SK-N-SH (cell line): ENCODE measurements around the gene SAT2. TPM values are rescaled to one million over a fixed set of nuclear protein-coding genes. Genes with fewer than 3 reads are reported as not detected.

ENCODE experiments used
- CTCF ChIA-PET: fragments of 300-600, 350-600 bp; formaldehyde crosslinking; extraction: SDS; loops from one replicate; lab custom pipeline; 2021; lab: Yijun Ruan, JAX
- POLR2A ChIA-PET: fragments of 350-600 bp; sonication (Branson Sonifier 250); formaldehyde crosslinking; extraction: SDS; loops from one replicate; lab custom pipeline; 2020; ENCODE audit warnings: antibody characterized with exemption, inconsistent platforms; lab: Yijun Ruan, JAX
- DNase-seq: peaks from one replicate; pipeline ENCODE4 v3.0.0; 2012
- H2AFZ ChIP-seq: fragments of 200-600 bp; sonication (generic); 2 replicates; pipeline ENCODE4 v1.8.1; 2016; ENCODE audit warnings: antibody characterized with exemption, mild to moderate bottlenecking, low read depth
- H3F3A ChIP-seq: fragments of 200-600 bp; sonication (generic); replicated peaks from 2 replicates; pipeline ENCODE3; 2016; ENCODE audit warnings: antibody characterized with exemption, mild to moderate bottlenecking; ENCODE audit not compliant: insufficient read depth
- H3K27ac ChIP-seq, 2 experiments: fragments of 200-500 bp in 1 of 2; fragments of 200-600 bp in 1 of 2; sonication (Bioruptor generic) in 1 of 2; sonication (generic), shearing (Covaris generic) in 1 of 2; 2 replicates each; pipeline versions ENCODE4 v1.5.1 to v1.6.1; 2014 to 2016; ENCODE audit warnings: low read depth in 2 of 2, inconsistent platforms in 1 of 2, low read length in 1 of 2, mild to moderate bottlenecking in 1 of 2, mixed read lengths in 1 of 2
- H3K27me3 ChIP-seq: fragments of 200-600 bp; sonication (generic), shearing (Covaris generic); 2 replicates; pipeline ENCODE4 v1.6.1; 2016; ENCODE audit warnings: mixed run types; ENCODE audit not compliant: insufficient read depth
- H3K36me3 ChIP-seq, 2 experiments: fragments of 200-500 bp in 1 of 2; fragments of 200-600 bp in 1 of 2; sonication (Bioruptor generic) in 1 of 2; sonication (generic) in 1 of 2; replicated peaks in 1 of 2; 2 replicates each; pipeline versions ENCODE3 to v1.5.1; 2014 to 2016; ENCODE audit warnings: low read length in 1 of 2, mild to moderate bottlenecking in 1 of 2; ENCODE audit not compliant: insufficient read depth in 2 of 2, control insufficient read depth in 1 of 2
- H3K4me1 ChIP-seq, 2 experiments: fragments of 200-500 bp in 1 of 2; fragments of 200-600 bp in 1 of 2; sonication (Bioruptor generic) in 1 of 2; sonication (generic), shearing (Covaris generic) in 1 of 2; 2 replicates each; pipeline versions ENCODE4 v1.5.1 to v1.6.1; 2014 to 2016; ENCODE audit warnings: low read depth in 1 of 2, low read length in 1 of 2, mixed run types in 1 of 2; ENCODE audit not compliant: insufficient read depth in 2 of 2, control insufficient read depth in 1 of 2
- H3K4me2 ChIP-seq: fragments of 200-600 bp; sonication (generic), shearing (Covaris generic); 2 replicates; pipeline ENCODE4 v1.6.1; 2017; ENCODE audit warnings: mixed run types
- H3K4me3 ChIP-seq, 2 experiments: fragments of 200-500 bp in 1 of 2; fragments of 200-600 bp in 1 of 2; sonication (Bioruptor generic) in 1 of 2; sonication (generic), shearing (Covaris generic) in 1 of 2; 2 replicates each; pipeline versions ENCODE4 v1.5.1 to v1.8.1; 2014 to 2016; ENCODE audit warnings: low read depth in 2 of 2, inconsistent platforms in 1 of 2, low read length in 1 of 2, mild to moderate bottlenecking in 1 of 2, mixed read lengths in 1 of 2, moderate library complexity in 1 of 2
- H3K79me2 ChIP-seq: fragments of 200-600 bp; sonication (generic); 2 replicates; pipeline ENCODE4 v1.8.1; 2017; ENCODE audit warnings: mild to moderate bottlenecking; ENCODE audit not compliant: insufficient read depth
- H3K9ac ChIP-seq: fragments of 200-600 bp; sonication (generic); 2 replicates; pipeline ENCODE4 v1.6.1; 2017; ENCODE audit warnings: mixed run types
- H3K9me2 ChIP-seq: fragments of 200-600 bp; sonication (generic); 2 replicates; pipeline ENCODE4 v1.6.1; 2017; ENCODE audit warnings: mixed run types
- H3K9me3 ChIP-seq: fragments of 200-600 bp; sonication (generic); 2 replicates; pipeline ENCODE4 v1.6.1; 2017; ENCODE audit warnings: mixed run types, mild to moderate bottlenecking, moderate library complexity
- H4K20me1 ChIP-seq: fragments of 200-600 bp; sonication (generic); 2 replicates; pipeline ENCODE4 v1.6.1; 2017; ENCODE audit warnings: mild to moderate bottlenecking, mixed run types; ENCODE audit not compliant: insufficient read depth
- FOSL2 ChIP-seq: IDR thresholded peaks from 2 replicates; pipeline ENCODE4 v1.4.0; 2012; ENCODE audit warnings: low read depth, mild to moderate bottlenecking, moderate library complexity, borderline replicate concordance
- FOXM1 ChIP-seq: IDR thresholded peaks from 2 replicates; pipeline ENCODE4 v1.4.0; 2012; ENCODE audit warnings: low read depth, mild to moderate bottlenecking
- GABPA ChIP-seq: IDR thresholded peaks from 2 replicates; pipeline ENCODE4 v1.4.0; 2012; ENCODE audit warnings: low read depth, mild to moderate bottlenecking
- JUND ChIP-seq: IDR thresholded peaks from 2 replicates; pipeline ENCODE4 v1.4.0; 2012
- NFIC ChIP-seq: IDR thresholded peaks from 2 replicates; pipeline ENCODE4 v1.4.0; 2012; ENCODE audit warnings: borderline replicate concordance
- RCOR1 ChIP-seq: fragments of 150-350 bp; IDR thresholded peaks from 2 replicates; pipeline ENCODE4 v1.6.1; 2017; ENCODE audit warnings: antibody characterized with exemption, low read length
- RXRA ChIP-seq: IDR thresholded peaks from 2 replicates; pipeline ENCODE4 v1.4.0; 2012; ENCODE audit warnings: low read depth, mild to moderate bottlenecking, borderline replicate concordance
- SIN3A ChIP-seq: IDR thresholded peaks from 2 replicates; pipeline ENCODE4 v1.6.1; 2012; ENCODE audit warnings: low read depth, mild to moderate bottlenecking, low read length, moderate library complexity, borderline replicate concordance
- WGBS: methylation state at CpG from one replicate; pipeline ENCODE4 v1.1.6; 2017; ENCODE audit warnings: low lambda C conversion rate; 5-methylcytosine and 5-hydroxymethylcytosine counted together
- polyA plus RNA-seq, 3 experiments: library from polyadenylated mRNA; depleted of rRNA; stranded (reverse); fragments of >200 nt; gene quantifications; 2 replicates each; pipeline ENCODE4 v1.2.3, GENCODE V29; 2012
- TF ChIP-seq, protein P1 (sequence below): IDR thresholded peaks from 2 replicates; pipeline ENCODE4 v1.4.0; 2012; ENCODE audit warnings: low read depth, borderline replicate concordance

Gene SAT2
- polyA plus RNA-seq, 1 of the 3 experiments (the other 2 are of a cell fraction): 43.1 TPM

DNA sequence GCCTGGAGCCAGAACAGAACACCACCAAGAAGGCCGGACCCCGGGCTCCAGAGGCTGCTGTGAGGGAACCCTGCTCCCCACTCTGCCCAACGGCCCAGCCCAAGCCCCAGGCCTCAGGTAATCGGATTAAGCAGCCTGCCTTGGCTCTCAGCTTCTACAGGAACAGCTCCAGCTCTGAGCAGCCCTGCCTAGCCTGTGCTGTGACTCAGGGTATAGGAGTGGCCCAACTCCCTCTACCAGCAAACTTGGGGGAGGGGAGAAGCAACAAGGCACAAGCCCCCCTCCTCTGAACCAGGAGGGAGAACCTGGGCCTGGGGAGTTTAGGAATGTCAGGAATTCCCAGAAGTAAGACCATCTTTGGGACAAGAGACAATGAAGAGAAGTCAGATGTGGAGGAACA is 36.9 kb downstream of the SAT2 start:
- Histone ChIP-seq H3K36me3 (peaks cover 34 to 67% of the 10 kb centered on the region in 2 experiments), H3K9me3 (no peaks in the 10 kb centered on the region), H3K27me3 (no peaks in the 10 kb centered on the region), H4K20me1 (no peaks in the 10 kb centered on the region), H3K4me2 (peak overlapping the region; percentile 48; the same call in 1 of the 2 replicates), H2AFZ (no peak overlapping the region), H3F3A (peaks cover 53% of the 10 kb centered on the region), H3K4me1 (peaks cover 17 to 32% of the 10 kb centered on the region in 2 experiments), H3K9ac (peak overlapping the region; percentile 31; the same call in 1 of the 2 replicates), H3K79me2 (peaks cover 14% of the 10 kb centered on the region), H3K9me2 (no peaks in the 10 kb centered on the region), H3K27ac (peak overlapping the region; percentile 47 to 63), H3K4me3 (no peak overlapping the region)
- DNase-seq: peak; percentile 57
- WGBS: 46% methylated on average over 4 of the region's 4 CpGs
- TF ChIP-seq FOSL2: peak; percentile 56; the same call in 1 of the 2 replicates
- TF ChIP-seq NFIC: no peak
- TF ChIP-seq RXRA: no peak
- peak; percentile 70; the same call in 1 of the 2 replicates for TF ChIP-seq SIN3A
- ChIA-PET POLR2A (interaction anchor here (0.6 to 3.5 kb wide), 2 partner anchors 25 to 95 kb away, joined by 7 to 23 read pairs; partner anchors contain the start of genes TP53 and WRAP53), CTCF (interaction anchor here (0.6 to 3.4 kb wide), 6 partner anchors 11 to 236 kb away, joined by 4 to 22 read pairs (median 17); partner anchors contain the start of genes TMEM95, TP53 and WRAP53)

DNA sequence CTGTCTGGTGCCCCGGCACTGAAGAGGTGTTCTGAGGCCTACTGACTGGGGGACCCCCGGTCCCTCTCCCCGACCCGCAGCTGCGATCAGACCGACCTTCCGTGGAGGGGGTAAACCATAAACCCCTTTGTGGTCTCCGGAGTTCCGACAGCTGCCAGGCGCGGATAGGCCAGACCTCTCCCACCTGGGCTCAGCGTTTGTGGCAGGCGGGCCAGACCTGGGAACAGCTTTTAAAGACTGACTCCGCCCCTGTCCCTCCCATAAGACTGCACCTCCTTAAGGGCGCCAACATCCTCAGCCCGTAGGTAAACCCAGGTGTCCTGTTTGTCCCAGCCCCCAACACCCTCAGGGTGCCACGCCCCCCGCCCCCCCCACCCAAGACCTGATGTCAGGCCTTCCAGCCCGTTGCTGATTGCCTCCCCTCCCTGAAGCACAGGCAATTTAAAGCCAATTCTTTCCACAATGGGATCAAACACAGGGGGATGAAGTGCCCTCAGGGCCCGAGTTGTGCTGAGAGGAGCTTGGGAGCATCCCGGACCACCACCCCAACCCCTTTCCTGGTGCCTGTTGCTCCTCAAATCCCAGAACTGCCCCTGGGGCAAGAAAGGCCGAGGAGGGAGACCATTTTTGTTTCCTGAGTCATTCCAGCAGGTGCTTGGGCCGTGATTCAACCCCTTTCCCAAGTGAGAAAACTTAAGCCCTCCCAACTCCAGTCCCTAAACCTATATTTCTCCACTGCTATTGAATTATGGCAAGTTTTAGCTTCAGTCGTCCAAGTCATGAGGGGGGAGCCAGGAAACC is 37.5 kb downstream of the SAT2 start, which contains the start of gene SOX15:
SOX15 (minus strand) TSS at position 204 of the 801 bp plus-strand sequence. CDS start 418 bp downstream, outside the sequence.
- H3K9me2 ChIP-seq: no peaks in the 10 kb centered on the region
- POLR2A ChIA-PET: interaction anchor here (0.9 to 3.5 kb wide), 4 partner anchors 11 to 96 kb away, joined by 3 to 23 read pairs (median 4); partner anchors contain the start of genes CD68, FXR2, TP53 and WRAP53
- peak within 1 kb of the TSS; percentile 31; the same call in 1 of the 2 replicates for H3K9ac ChIP-seq
- no peaks in the 10 kb centered on the region for H3K9me3 ChIP-seq
- CTCF ChIA-PET: interaction anchor here (0.6 to 3.4 kb wide), 28 partner anchors 10 to 244 kb away, joined by 3 to 22 read pairs (median 6); partner anchors contain the start of genes CD68, DNAH2, FXR2 and KDM6B
- 69% methylated on average over 24 of the region's 24 CpGs for WGBS
- H3K4me2 ChIP-seq: peak within 1 kb of the TSS; percentile 68; the same call in 1 of the 2 replicates
- peaks cover 28 to 61% of the 10 kb centered on the region in 2 experiments for H3K36me3 ChIP-seq
- H2AFZ ChIP-seq: no peak within 1 kb of the TSS
- peaks cover 20% of the 10 kb centered on the region for H3K79me2 ChIP-seq
- peaks cover 17 to 32% of the 10 kb centered on the region in 2 experiments for H3K4me1 ChIP-seq
- TF ChIP-seq FOSL2 (0 out of 2 replicates have a peak, but pooled peaks have one; percentile 12), JUND (no peak), FOXM1 (no peak), RCOR1 (no peak), GABPA (no peak)
- TF ChIP-seq, protein P1, sequence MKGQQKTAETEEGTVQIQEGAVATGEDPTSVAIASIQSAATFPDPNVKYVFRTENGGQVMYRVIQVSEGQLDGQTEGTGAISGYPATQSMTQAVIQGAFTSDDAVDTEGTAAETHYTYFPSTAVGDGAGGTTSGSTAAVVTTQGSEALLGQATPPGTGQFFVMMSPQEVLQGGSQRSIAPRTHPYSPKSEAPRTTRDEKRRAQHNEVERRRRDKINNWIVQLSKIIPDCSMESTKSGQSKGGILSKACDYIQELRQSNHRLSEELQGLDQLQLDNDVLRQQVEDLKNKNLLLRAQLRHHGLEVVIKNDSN: no peak
- no peaks in the 10 kb centered on the region for H4K20me1 ChIP-seq
- peak; percentile 50 for DNase-seq
- peak within 1 kb of the TSS; percentile 47 to 63 for H3K27ac ChIP-seq
- peaks cover 48% of the 10 kb centered on the region for H3F3A ChIP-seq
- peak within 1 kb of the TSS in 1 of 2 experiments; percentile 3; a peak in 1 of 4 replicates for H3K4me3 ChIP-seq
- no peaks in the 10 kb centered on the region for H3K27me3 ChIP-seq
